IMR-90 (cell line): Measurements from ENCODE around the gene PRR16. TPM values are rescaled to one million over a fixed set of nuclear protein-coding genes. Genes with fewer than 3 reads are reported as not detected.

Experiments
- ATAC-seq: fragments of 200-7000 bp; cut with Tn5 transposase; 2 replicates; pipeline ENCODE4 v1.9.1; 2020; ENCODE audit warnings: low read depth, mild to moderate bottlenecking, moderate library complexity
- BruUV-seq: library from RNA; stranded (reverse); fragments of 400-500 nt; replicated peaks from 2 replicates; lab custom pipeline; 2021; lab: Mats Ljungman, UMichigan
- CTCF ChIA-PET: fragments of 300-600 bp; formaldehyde crosslinking; extraction: SDS; loops from one replicate; lab custom pipeline; 2021; ENCODE audit warnings: antibody characterized with exemption; lab: Yijun Ruan, JAX
- POLR2A ChIA-PET: fragments of 300-600 bp; sonication (Branson Sonifier 250); formaldehyde crosslinking; loops from one replicate; lab custom pipeline; 2022; ENCODE audit warnings: antibody characterized with exemption; ENCODE audit not compliant: unreplicated experiment; lab: Charles Lee
- DNase-seq: peaks from one replicate; pipeline ENCODE4 v3.0.0; 2013
- H2AFZ ChIP-seq: replicated peaks from 2 replicates; pipeline ENCODE3; 2013; ENCODE audit warnings: low read length, mild to moderate bottlenecking; ENCODE audit not compliant: poor library complexity
- H2AK5ac ChIP-seq: 2 replicates; pipeline ENCODE4 v1.6.1; 2013; ENCODE audit warnings: low read depth, low read length, inconsistent platforms
- H2AK9ac ChIP-seq: replicated peaks from 2 replicates; pipeline ENCODE3; 2013; ENCODE audit warnings: mild to moderate bottlenecking, low read depth, low read length, moderate library complexity; ENCODE audit not compliant: poor library complexity
- H2BK120ac ChIP-seq: 2 replicates; pipeline ENCODE4 v1.6.1; 2013; ENCODE audit warnings: low read depth, low read length, inconsistent platforms
- H2BK15ac ChIP-seq: 3 replicates; pipeline ENCODE4 v1.6.1; 2013; ENCODE audit warnings: low read depth, low read length, inconsistent platforms
- H2BK20ac ChIP-seq: 2 replicates; pipeline ENCODE4 v1.6.1; 2013; ENCODE audit warnings: low read depth, mild to moderate bottlenecking, inconsistent platforms, low read length, moderate library complexity
- H2BK5ac ChIP-seq: 2 replicates; pipeline ENCODE4 v1.6.1; 2013; ENCODE audit warnings: mild to moderate bottlenecking, low read depth, low read length, inconsistent platforms; ENCODE audit not compliant: poor library complexity, severe bottlenecking
- H3K14ac ChIP-seq: replicated peaks from 2 replicates; pipeline ENCODE4 v1.6.1; 2013; ENCODE audit warnings: low read depth, low read length, inconsistent platforms
- H3K18ac ChIP-seq: 2 replicates; pipeline ENCODE4 v1.6.1; 2013; ENCODE audit warnings: low read depth, low read length, control low read depth
- H3K23ac ChIP-seq: 2 replicates; pipeline ENCODE4 v1.6.1; 2013; ENCODE audit warnings: low read depth, low read length, inconsistent platforms
- H3K27ac ChIP-seq: 2 replicates; pipeline ENCODE4 v1.5.1; 2013; ENCODE audit warnings: mild to moderate bottlenecking, control low read depth, low read length; ENCODE audit not compliant: insufficient read depth
- H3K27me3 ChIP-seq: 2 replicates; pipeline ENCODE4 v1.6.1; 2013; ENCODE audit warnings: low read length; ENCODE audit not compliant: control insufficient read depth, insufficient read depth
- H3K36me3 ChIP-seq: 2 replicates; pipeline ENCODE4 v1.6.1; 2013; ENCODE audit warnings: low read length, mixed read lengths; ENCODE audit not compliant: control insufficient read depth, insufficient read depth
- H3K4ac ChIP-seq: 2 replicates; pipeline ENCODE4 v1.6.1; 2013; ENCODE audit warnings: low read depth, low read length, inconsistent platforms
- H3K4me1 ChIP-seq: 2 replicates; pipeline ENCODE4 v1.6.1; 2013; ENCODE audit warnings: low read length, mixed read lengths; ENCODE audit not compliant: control insufficient read depth, insufficient read depth
- H3K4me2 ChIP-seq: 2 replicates; pipeline ENCODE4 v1.6.1; 2013; ENCODE audit warnings: low read depth, mild to moderate bottlenecking, control low read depth, low read length, moderate library complexity
- H3K4me3 ChIP-seq: 2 replicates; pipeline ENCODE4 v1.5.1; 2013; ENCODE audit warnings: low read depth, mild to moderate bottlenecking, control low read depth, low read length, moderate library complexity; ENCODE audit not compliant: insufficient read depth
- H3K56ac ChIP-seq: 2 replicates; pipeline ENCODE4 v1.6.1; 2013; ENCODE audit warnings: low read length, inconsistent platforms; ENCODE audit not compliant: insufficient read depth; ENCODE audit errors: extremely low read depth
- H3K79me1 ChIP-seq, 2 experiments: 2 replicates each; pipeline ENCODE4 v1.6.1; 2013; ENCODE audit warnings: low read length in 2 of 2, inconsistent platforms in 1 of 2, low read depth in 1 of 2
- H3K9ac ChIP-seq: 2 replicates; pipeline ENCODE4 v1.6.1; 2013; ENCODE audit warnings: low read depth, low read length, control low read depth
- H3K9me1 ChIP-seq: 2 replicates; pipeline ENCODE4 v1.6.1; 2013; ENCODE audit warnings: low read length, inconsistent platforms; ENCODE audit not compliant: insufficient read depth
- H3K9me3 ChIP-seq: 2 replicates; pipeline ENCODE4 v1.6.1; 2013; ENCODE audit warnings: low read length; ENCODE audit not compliant: control insufficient read depth, insufficient read depth
- H4K20me1 ChIP-seq: 2 replicates; pipeline ENCODE4 v1.6.1; 2013; ENCODE audit warnings: low read length, inconsistent platforms; ENCODE audit not compliant: insufficient read depth
- H4K5ac ChIP-seq: 2 replicates; pipeline ENCODE4 v1.6.1; 2013; ENCODE audit warnings: mild to moderate bottlenecking, low read depth, low read length, control low read depth
- H4K8ac ChIP-seq, 2 experiments: 2 replicates each; pipeline ENCODE4 v1.6.1; 2013; ENCODE audit warnings: low read depth in 2 of 2, low read length in 2 of 2, control low read depth in 1 of 2, inconsistent platforms in 1 of 2
- H4K91ac ChIP-seq: 2 replicates; pipeline ENCODE4 v1.6.1; 2013; ENCODE audit warnings: low read depth, low read length, inconsistent platforms; ENCODE audit not compliant: insufficient read depth
- BHLHE40 ChIP-seq: fragments of 150-350 bp; IDR thresholded peaks from 2 replicates; pipeline ENCODE4 v1.6.1; 2016; ENCODE audit warnings: mild to moderate bottlenecking, low read depth, low read length
- MAFK ChIP-seq: IDR thresholded peaks from 2 replicates; pipeline ENCODE4 v1.6.1; 2012; ENCODE audit warnings: low read depth, low read length, improper control_type of control experiment
- MAZ ChIP-seq: IDR thresholded peaks from 2 replicates; pipeline ENCODE4 v1.6.1; 2012; ENCODE audit warnings: low read depth, mild to moderate bottlenecking, low read length, improper control_type of control experiment, moderate library complexity, borderline replicate concordance
- RAD21 ChIP-seq: IDR thresholded peaks from 2 replicates; pipeline ENCODE4 v1.6.1; 2012; ENCODE audit warnings: low read length, improper control_type of control experiment
- SMC3 ChIP-seq: fragments of 150-350 bp; IDR thresholded peaks from 2 replicates; pipeline ENCODE4 v1.6.1; 2016; ENCODE audit warnings: low read depth, mild to moderate bottlenecking, antibody characterized with exemption, low read length, moderate library complexity
- WGBS, 2 experiments: methylation state at CpG; one replicate each; pipeline versions ENCODE4 v1.1.5 to v1.1.7; 2013; ENCODE audit warnings: missing lambda C conversion rate in 2 of 2; ENCODE audit not compliant: insufficient read length in 1 of 2; ENCODE audit errors: extremely low coverage in 2 of 2; 5-methylcytosine and 5-hydroxymethylcytosine counted together
- dilution Hi-C: fragments of 300-500 bp; cut with HindIII; formaldehyde crosslinking; loops from one replicate; pipeline ENCODE4 v1.14.3; 2018; ENCODE audit warnings: low sequenced_read_pairs; ENCODE audit not compliant: unreplicated experiment
- in situ Hi-C: fragments of 300-500 bp; cut with MboI; formaldehyde crosslinking; loops from 3 replicates; pipeline ENCODE4 v1.14.3; 2019; ENCODE audit warnings: low sequenced_read_pairs, inconsistent platforms, mixed read lengths
- intact Hi-C: fragments of 100-400 bp; cut with micrococcal nuclease; formaldehyde crosslinking; loops from 2 replicates; pipeline ENCODE4 v1.10.0; 2022
- polyA plus RNA-seq, 3 experiments: library from polyadenylated mRNA; depleted of rRNA; stranded (reverse); fragments of >200 nt; gene quantifications; 2 replicates each; pipeline ENCODE4 v1.2.3, GENCODE V29; 2012; ENCODE audit warnings: low replicate concordance in 1 of 3
- total RNA-seq: library from RNA; depleted of rRNA; stranded (reverse); fragments of >200 nt; gene quantifications from 2 replicates; pipeline ENCODE4 v1.2.3, GENCODE V29; 2012
- TF ChIP-seq, protein P1 (sequence below): conservative IDR thresholded peaks from 2 replicates; pipeline ENCODE4 v1.5.1; 2012; ENCODE audit warnings: mild to moderate bottlenecking, low read depth, low read length, improper control_type of control experiment

The PRR16 gene
- total and polyA plus RNA-seq, 2 of the 4 experiments (the other 2 are of a cell fraction): 9.9 to 45.2 TPM

DNA sequence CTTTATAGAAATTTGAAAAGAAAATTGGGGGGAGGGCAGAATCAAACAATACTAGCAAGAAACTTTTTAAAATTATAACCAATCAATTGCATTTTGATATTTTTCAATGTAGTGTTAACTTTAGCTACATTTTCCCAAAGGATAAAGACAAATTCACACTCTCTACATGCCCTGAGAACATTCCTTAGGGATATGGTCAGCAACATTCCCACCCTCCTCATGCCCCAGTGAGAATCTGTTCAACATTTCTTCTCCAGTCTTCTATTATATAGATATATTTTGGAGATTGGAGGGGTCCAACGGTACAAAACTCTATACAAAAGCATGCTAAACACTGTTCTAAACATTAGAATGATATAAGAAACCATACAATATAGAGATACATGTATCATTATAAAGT, 11.6 kb upstream of the PRR16 start:
- in situ Hi-C loops: loop anchor here (25.0 kb wide), 1 partner anchor 1510 kb away; the partner anchor contains the start of gene SRFBP1
- Histone ChIP-seq H3K79me1 (no peaks in the 10 kb centered on the region), H3K14ac (no peak overlapping the region), H3K18ac (no peak overlapping the region), H2AK5ac (no peak overlapping the region), H2BK15ac (no peak overlapping the region), H3K4ac (no peak overlapping the region), H2BK20ac (no peak overlapping the region), H3K9me1 (peaks cover 3% of the 10 kb centered on the region), H2AFZ (no peak overlapping the region), H4K91ac (no peak overlapping the region), H3K27ac (no peak overlapping the region), H3K9ac (no peak overlapping the region), H3K4me2 (no peak overlapping the region), H3K23ac (no peak overlapping the region), H3K4me1 (peaks cover 3% of the 10 kb centered on the region), H2BK5ac (no peak overlapping the region), H4K20me1 (no peaks in the 10 kb centered on the region), H4K8ac (no peak overlapping the region), H3K36me3 (no peaks in the 10 kb centered on the region), H3K56ac (no peak overlapping the region), H3K4me3 (no peak overlapping the region), H2BK120ac (no peak overlapping the region), H2AK9ac (no peak overlapping the region), H4K5ac (no peak overlapping the region), H3K9me3 (no peaks in the 10 kb centered on the region), H3K27me3 (no peaks in the 10 kb centered on the region)
- dilution Hi-C loops: no loop called here
- TF ChIP-seq MAZ: no peak
- TF ChIP-seq SMC3: no peak
- TF ChIP-seq, protein P1, sequence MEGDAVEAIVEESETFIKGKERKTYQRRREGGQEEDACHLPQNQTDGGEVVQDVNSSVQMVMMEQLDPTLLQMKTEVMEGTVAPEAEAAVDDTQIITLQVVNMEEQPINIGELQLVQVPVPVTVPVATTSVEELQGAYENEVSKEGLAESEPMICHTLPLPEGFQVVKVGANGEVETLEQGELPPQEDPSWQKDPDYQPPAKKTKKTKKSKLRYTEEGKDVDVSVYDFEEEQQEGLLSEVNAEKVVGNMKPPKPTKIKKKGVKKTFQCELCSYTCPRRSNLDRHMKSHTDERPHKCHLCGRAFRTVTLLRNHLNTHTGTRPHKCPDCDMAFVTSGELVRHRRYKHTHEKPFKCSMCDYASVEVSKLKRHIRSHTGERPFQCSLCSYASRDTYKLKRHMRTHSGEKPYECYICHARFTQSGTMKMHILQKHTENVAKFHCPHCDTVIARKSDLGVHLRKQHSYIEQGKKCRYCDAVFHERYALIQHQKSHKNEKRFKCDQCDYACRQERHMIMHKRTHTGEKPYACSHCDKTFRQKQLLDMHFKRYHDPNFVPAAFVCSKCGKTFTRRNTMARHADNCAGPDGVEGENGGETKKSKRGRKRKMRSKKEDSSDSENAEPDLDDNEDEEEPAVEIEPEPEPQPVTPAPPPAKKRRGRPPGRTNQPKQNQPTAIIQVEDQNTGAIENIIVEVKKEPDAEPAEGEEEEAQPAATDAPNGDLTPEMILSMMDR: no peak
- TF ChIP-seq MAFK: no peak
- no peak for TF ChIP-seq BHLHE40
- TF ChIP-seq RAD21: no peak
- intact Hi-C loops: no loop called here
- BruUV-seq: no TSS peak
- no peak for ATAC-seq
- no CpG with 5 or more reads among the region's 1 CpG for WGBS, 2 experiments
- ChIA-PET POLR2A (no interaction called here), CTCF (no interaction called here)
- DNase-seq: peak; percentile 15
